NT2/D1 (cell line): ENCODE results near the gene GALC.

Experiments
- SUZ12 ChIP-seq: IDR thresholded peaks from 2 replicates; pipeline ENCODE4 v1.6.1; 2011; ENCODE audit not compliant: insufficient read length, insufficient read depth; ENCODE audit errors: extremely low read depth
- ZNF274 ChIP-seq: IDR thresholded peaks from 2 replicates; pipeline ENCODE4 v1.6.1; 2011; ENCODE audit warnings: mild to moderate bottlenecking, low read depth, low read length

DNA sequence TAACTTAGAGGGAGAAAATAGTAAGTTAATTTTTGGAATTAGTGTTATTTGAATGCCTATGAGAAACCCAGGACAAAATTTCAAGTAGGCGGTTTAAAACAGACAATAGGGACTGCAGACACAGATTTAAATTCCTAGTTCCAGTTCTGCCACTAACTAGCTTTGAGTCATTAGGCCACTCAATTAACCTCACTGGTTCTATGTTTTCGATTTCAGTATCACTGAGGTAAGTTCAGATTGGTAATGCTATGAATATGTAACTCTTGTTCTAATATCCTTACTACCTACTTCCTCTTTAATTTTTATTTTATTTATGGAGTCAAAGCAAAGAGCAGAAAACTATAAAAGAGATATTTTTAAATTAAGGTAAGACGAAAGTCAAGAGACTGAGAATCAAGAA, 52.6 kb downstream of the GALC start:
- no peak for TF ChIP-seq ZNF274
- TF ChIP-seq SUZ12, result no peak
